ENCODE measurements around the gene OR5C1. TPM values are rescaled to one million over a fixed set of nuclear protein-coding genes. Genes with fewer than 3 reads are reported as not detected.

Gene OR5C1
- total and polyA plus RNA-seq, 9 of the 15 experiments (the other 6 are each of a cell fraction or from before 2014, with no cell fraction given), result not detected

DNA sequence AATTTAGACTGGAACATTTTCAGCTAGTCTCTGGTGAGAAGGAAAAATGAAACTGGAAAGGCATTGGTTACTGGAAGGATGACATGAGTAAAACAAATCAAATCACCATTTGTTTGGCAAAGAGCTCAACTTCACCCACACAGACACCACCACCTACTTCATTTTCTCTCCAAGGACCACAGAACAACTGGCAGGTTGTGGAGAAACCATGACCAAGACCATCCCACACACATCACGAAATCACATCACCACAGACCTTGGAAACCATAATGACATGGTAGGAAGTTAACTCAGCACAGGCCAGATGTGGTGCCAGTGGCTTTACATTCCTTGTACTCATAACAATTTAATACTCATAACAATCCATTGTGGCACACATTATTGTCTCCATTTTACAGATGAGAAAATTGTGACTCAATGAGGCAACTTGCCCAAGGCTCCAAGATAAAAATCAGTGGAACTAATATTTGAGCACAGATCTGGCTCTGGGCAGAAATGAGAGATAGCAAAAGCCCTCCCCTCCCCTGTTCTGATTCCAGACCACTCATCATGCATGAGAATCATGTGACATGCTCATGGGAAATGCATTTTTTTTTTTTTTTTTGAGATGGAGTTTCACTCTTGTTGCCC lies 18.7 kb downstream of the OR5C1 start:
- H3K9ac ChIP-seq (ENCODE audit: insufficient read depth in 1 of 2, low read depth in 2 of 2, low read length in 2 of 2), result no peak overlapping the region
- H4K20me1 ChIP-seq (replicated peaks; ENCODE audit: control insufficient read depth, insufficient read depth, low read length), result no peaks in the 10 kb centered on the region
- ATAC-seq (no peak), DNase-seq (ENCODE audit: extremely low read depth in 1 of 4, low spot score in 3 of 4) (no peak), FAIRE-seq (no peak)
- H3K9me3 ChIP-seq (replicated peaks; ENCODE audit: control insufficient read depth, insufficient read depth, low read depth, low read length), result no peaks in the 10 kb centered on the region
- H3K36me3 ChIP-seq (ENCODE audit: control insufficient read depth, insufficient read depth, low read length), result no peaks in the 10 kb centered on the region
- intact Hi-C loops (cut with micrococcal nuclease) (no loop called here), in situ Hi-C loops (cut with MboI) (loop anchor here (5.0 kb wide), 1 partner anchor 445 kb away; no protein-coding TSS in a partner anchor)
- ChIA-PET CTCF (ENCODE audit: low intra/inter-chr PET ratio) (no interaction called here), POLR2A (no interaction called here)
- H3K9me1 ChIP-seq (ENCODE audit: control insufficient read depth, insufficient read depth, low read length), result no peaks in the 10 kb centered on the region
- BruUV-seq (replicated peaks), result no TSS peak
- 8% methylated on average over 1 of the region's 1 CpG for WGBS (ENCODE audit: insufficient coverage, low coverage, missing lambda C conversion rate)
- no peak for TF ChIP-seq ZNF324 (CRISPR knock-in tag; IDR thresholded peaks at IDR 0.05)
- TF ChIP-seq SIX5 (IDR thresholded peaks at IDR 0.05; ENCODE audit: borderline replicate concordance in 1 of 2, insufficient read depth in 1 of 2, low read depth in 1 of 2, low read length in 2 of 2), result no peak
- TF ChIP-seq, protein P1, sequence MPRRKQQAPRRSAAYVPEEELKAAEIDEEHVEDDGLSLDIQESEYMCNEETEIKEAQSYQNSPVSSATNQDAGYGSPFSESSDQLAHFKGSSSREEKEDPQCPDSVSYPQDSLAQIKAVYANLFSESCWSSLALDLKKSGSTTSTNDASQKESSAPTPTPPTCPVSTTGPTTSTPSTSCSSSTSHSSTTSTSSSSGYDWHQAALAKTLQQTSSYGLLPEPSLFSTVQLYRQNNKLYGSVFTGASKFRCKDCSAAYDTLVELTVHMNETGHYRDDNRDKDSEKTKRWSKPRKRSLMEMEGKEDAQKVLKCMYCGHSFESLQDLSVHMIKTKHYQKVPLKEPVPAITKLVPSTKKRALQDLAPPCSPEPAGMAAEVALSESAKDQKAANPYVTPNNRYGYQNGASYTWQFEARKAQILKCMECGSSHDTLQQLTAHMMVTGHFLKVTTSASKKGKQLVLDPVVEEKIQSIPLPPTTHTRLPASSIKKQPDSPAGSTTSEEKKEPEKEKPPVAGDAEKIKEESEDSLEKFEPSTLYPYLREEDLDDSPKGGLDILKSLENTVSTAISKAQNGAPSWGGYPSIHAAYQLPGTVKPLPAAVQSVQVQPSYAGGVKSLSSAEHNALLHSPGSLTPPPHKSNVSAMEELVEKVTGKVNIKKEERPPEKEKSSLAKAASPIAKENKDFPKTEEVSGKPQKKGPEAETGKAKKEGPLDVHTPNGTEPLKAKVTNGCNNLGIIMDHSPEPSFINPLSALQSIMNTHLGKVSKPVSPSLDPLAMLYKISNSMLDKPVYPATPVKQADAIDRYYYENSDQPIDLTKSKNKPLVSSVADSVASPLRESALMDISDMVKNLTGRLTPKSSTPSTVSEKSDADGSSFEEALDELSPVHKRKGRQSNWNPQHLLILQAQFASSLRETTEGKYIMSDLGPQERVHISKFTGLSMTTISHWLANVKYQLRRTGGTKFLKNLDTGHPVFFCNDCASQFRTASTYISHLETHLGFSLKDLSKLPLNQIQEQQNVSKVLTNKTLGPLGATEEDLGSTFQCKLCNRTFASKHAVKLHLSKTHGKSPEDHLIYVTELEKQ (CRISPR knock-in tag; IDR thresholded peaks at IDR 0.05), result no peak
- TF ChIP-seq ZNF23 (CRISPR knock-in tag; IDR thresholded peaks at IDR 0.05), result no peak
- H3K27me3 ChIP-seq (ENCODE audit: control insufficient read depth in 2 of 2, insufficient read depth in 2 of 2, low read length in 2 of 2), result peaks cover 5 to 25% of the 10 kb centered on the region in 2 experiments; a peak in 4 of 5 replicates
- no peak overlapping the region for H3K4me2 ChIP-seq (ENCODE audit: insufficient read depth, low read length)
- H3K4me3 ChIP-seq, result no peak overlapping the region
- no peaks in the 10 kb centered on the region for H3K79me2 ChIP-seq (ENCODE audit: control insufficient read depth, insufficient read depth, low read length)
- no peaks in the 10 kb centered on the region; a peak in 1 of 5 replicates for H3K4me1 ChIP-seq (replicated peaks in 1 of 2; ENCODE audit: control insufficient read depth in 2 of 2, insufficient read depth in 2 of 2, low read length in 2 of 2)
- no peak overlapping the region for H3K27ac ChIP-seq (ENCODE audit: extremely low read depth, low read depth, low read length)
- H2AFZ ChIP-seq (ENCODE audit: low read depth, low read length), result no peak overlapping the region

Measured in K562 (cell line).